HAP-1 (cell line): ENCODE results near the gene CHMP1B.

Experiments
- DNase-seq, 2 experiments: peaks; one replicate each; pipeline ENCODE4 v3.0.0-alpha.2; 2016 to 2020; ENCODE audit warnings: low spot score in 2 of 2
- H3K27me3 ChIP-seq: fragments of 250-450 bp; sonication (Bioruptor Pico); 2 replicates; pipeline ENCODE4 v1.5.1; 2020; ENCODE audit warnings: low read depth, mild to moderate bottlenecking, moderate library complexity
- H3K36me3 ChIP-seq: fragments of 250-450 bp; sonication (Bioruptor Pico); replicated peaks from 2 replicates; pipeline ENCODE4 v1.5.1; 2020; ENCODE audit warnings: mild to moderate bottlenecking
- H3K4me1 ChIP-seq: fragments of 250-450 bp; sonication (Bioruptor Pico); 2 replicates; pipeline ENCODE4 v1.5.1; 2020; ENCODE audit warnings: mild to moderate bottlenecking
- H3K4me3 ChIP-seq: fragments of 250-450 bp; sonication (Bioruptor Pico); 2 replicates; pipeline ENCODE4 v1.5.1; 2020; ENCODE audit warnings: mild to moderate bottlenecking, moderate library complexity
- H3K9me3 ChIP-seq: fragments of 250-450 bp; sonication (Bioruptor Pico); 2 replicates; pipeline ENCODE4 v1.5.1; 2020; ENCODE audit warnings: mild to moderate bottlenecking, moderate library complexity
- in situ Hi-C: fragments of 300-500 bp; cut with MboI; formaldehyde crosslinking; loops from 3 replicates; pipeline ENCODE4 v1.14.3; 2020; ENCODE audit warnings: low sequenced_read_pairs, inconsistent platforms, mixed read lengths

Gene CHMP1B

GRCh38 chr18:11821208-11821607, 30.0 kb upstream of the CHMP1B start:
- Histone ChIP-seq H3K9me3 (no peaks in the 10 kb centered on the region), H3K4me1 (no peaks in the 10 kb centered on the region), H3K27me3 (no peaks in the 10 kb centered on the region), H3K4me3 (no peak overlapping the region), H3K36me3 (no peaks in the 10 kb centered on the region)
- in situ Hi-C loops = no loop called here
- no peak for DNase-seq

GRCh38 chr18:11821643-11822237, 29.5 kb upstream of the CHMP1B start:
- no peak overlapping the region for H3K4me3 ChIP-seq
- no peaks in the 10 kb centered on the region for H3K9me3 ChIP-seq
- no peak for DNase-seq
- no peaks in the 10 kb centered on the region for H3K36me3 ChIP-seq
- in situ Hi-C loops = no loop called here
- H3K4me1 ChIP-seq = no peaks in the 10 kb centered on the region
- no peaks in the 10 kb centered on the region for H3K27me3 ChIP-seq

- in situ Hi-C loops = no loop called here
- Histone ChIP-seq H3K4me1 (no peaks in the 10 kb centered on the region), H3K27me3 (no peaks in the 10 kb centered on the region), H3K9me3 (no peaks in the 10 kb centered on the region), H3K36me3 (no peaks in the 10 kb centered on the region), H3K4me3 (no peak overlapping the region)
- DNase-seq = no peak
These were observed 27.7 kb upstream of the CHMP1B start for GRCh38 chr18:11823545-11823944.

- Histone ChIP-seq H3K27me3 (no peaks in the 10 kb centered on the region), H3K4me1 (peaks cover 10% of the 10 kb centered on the region), H3K4me3 (no peak overlapping the region), H3K9me3 (no peaks in the 10 kb centered on the region), H3K36me3 (no peaks in the 10 kb centered on the region)
- DNase-seq = no peak
- in situ Hi-C loops = no loop called here
These were observed 24.4 kb upstream of the CHMP1B start for GRCh38 chr18:11826836-11827235.

DNA sequence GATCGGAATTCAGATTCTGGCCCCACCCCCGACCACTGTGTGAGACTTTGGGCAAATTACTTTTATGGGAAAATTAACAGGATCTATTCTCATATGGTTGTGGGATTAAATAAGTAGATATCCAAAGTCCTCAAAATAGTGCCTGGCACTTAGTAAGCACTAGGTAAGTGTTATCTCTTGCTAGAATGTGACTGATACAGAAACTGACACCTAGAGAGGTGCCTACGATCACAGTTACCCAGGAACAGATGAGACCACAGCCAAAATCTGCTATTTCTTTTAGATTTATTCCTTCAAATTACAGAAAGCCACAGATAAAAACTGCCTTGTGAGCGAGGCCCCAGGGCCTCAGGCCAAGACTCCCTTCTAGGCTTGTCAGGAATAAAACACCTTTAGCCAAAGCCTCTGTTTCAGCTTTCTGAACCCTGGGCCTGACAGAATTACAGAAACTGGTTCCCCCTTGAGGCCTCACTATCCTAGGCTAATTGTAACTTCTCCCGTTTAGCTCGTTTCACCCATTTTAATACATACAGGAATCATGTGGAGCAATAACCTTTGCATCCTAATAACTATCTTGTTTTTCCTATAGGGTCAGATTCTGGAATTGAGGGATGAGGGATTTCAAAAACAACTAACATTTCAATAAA, 22.3 kb upstream of the CHMP1B start:
- in situ Hi-C loops = no loop called here
- H3K9me3 ChIP-seq = no peaks in the 10 kb centered on the region
- H3K27me3 ChIP-seq = no peaks in the 10 kb centered on the region
- no peaks in the 10 kb centered on the region for H3K36me3 ChIP-seq
- H3K4me1 ChIP-seq = peaks cover 13% of the 10 kb centered on the region
- DNase-seq = no peak
- H3K4me3 ChIP-seq = no peak overlapping the region

DNA sequence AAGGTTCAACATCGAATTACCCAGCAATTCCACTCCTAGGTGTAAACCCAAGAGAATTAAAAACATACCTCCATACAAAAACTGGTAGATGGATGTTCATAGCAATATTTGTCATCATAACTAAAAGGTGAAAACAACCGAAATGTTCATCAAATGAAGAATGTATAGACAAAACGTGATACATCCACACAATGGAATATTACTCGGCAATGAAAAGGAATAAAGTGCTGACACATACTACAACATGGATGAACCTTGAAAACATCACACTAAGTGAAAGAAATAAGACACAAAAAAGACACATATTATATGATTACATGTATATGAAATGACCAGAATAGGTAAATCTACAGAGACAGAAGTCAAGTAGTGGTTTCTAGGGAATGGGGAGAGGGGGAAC, 20.6 kb upstream of the CHMP1B start:
- H3K27me3 ChIP-seq = no peaks in the 10 kb centered on the region
- DNase-seq = no peak
- in situ Hi-C loops = no loop called here
- H3K9me3 ChIP-seq = no peaks in the 10 kb centered on the region
- H3K36me3 ChIP-seq = no peaks in the 10 kb centered on the region
- no peak overlapping the region for H3K4me3 ChIP-seq
- peaks cover 13% of the 10 kb centered on the region for H3K4me1 ChIP-seq

DNA sequence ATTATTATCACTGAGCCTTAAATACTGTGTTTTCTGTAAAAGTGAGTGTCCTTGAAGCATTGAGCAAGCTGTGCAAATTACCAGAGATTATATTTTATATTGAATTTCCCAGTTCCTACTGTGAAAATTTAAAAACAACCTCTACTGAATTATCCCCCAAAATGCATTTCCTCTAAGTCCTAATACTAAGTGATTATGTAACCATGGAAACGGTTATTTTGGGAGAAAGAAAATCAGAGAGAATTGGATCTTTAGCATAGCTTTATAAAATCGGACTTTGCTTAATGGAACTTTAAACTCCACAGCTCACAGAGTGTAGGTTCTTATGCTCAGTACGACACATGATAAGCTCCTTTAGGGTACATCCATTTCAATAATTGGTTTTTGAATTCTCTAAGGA, 19.3 kb upstream of the CHMP1B start:
- DNase-seq = no peak

GRCh38 chr18:11834772-11835171, 16.4 kb upstream of the CHMP1B start:
- Histone ChIP-seq H3K27me3 (no peaks in the 10 kb centered on the region), H3K9me3 (no peaks in the 10 kb centered on the region), H3K4me1 (peaks cover 6% of the 10 kb centered on the region), H3K36me3 (no peaks in the 10 kb centered on the region), H3K4me3 (no peak overlapping the region)
- in situ Hi-C loops = no loop called here
- no peak for DNase-seq

More for the DNA sequence above, 19.3 kb upstream of the CHMP1B start:
- in situ Hi-C loops = no loop called here
- H3K4me3 ChIP-seq = no peak overlapping the region
- H3K4me1 ChIP-seq = peaks cover 13% of the 10 kb centered on the region
- no peaks in the 10 kb centered on the region for H3K9me3 ChIP-seq
- no peaks in the 10 kb centered on the region for H3K36me3 ChIP-seq
- no peaks in the 10 kb centered on the region for H3K27me3 ChIP-seq

- Histone ChIP-seq H3K36me3 (no peaks in the 10 kb centered on the region), H3K9me3 (no peaks in the 10 kb centered on the region), H3K27me3 (no peaks in the 10 kb centered on the region), H3K4me3 (no peak overlapping the region), H3K4me1 (peaks cover 3% of the 10 kb centered on the region; the same call in 1 of the 2 replicates)
- DNase-seq = no peak
- in situ Hi-C loops = no loop called here
These were observed 11.7 kb upstream of the CHMP1B start for GRCh38 chr18:11839556-11839955.

DNA sequence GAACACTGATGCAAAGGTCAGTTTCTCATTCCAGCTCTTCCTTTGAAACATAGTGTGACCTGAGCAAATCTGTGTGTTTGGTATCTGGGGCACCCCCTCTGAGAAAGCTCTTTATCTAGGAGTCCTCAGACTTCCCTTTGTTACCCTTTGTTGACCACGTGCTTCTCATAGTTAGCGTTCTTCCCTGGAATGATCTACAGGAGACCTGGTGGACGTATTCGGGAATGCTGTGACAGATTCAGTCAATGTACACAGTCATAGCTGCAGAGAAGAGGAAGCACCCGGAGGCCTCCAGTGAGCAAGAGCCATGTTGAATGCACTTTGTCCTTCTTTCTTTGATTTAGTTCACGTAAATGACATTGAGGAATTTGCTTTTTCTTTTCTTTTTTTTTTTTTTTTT, 10.7 kb upstream of the CHMP1B start:
- Histone ChIP-seq H3K9me3 (no peaks in the 10 kb centered on the region), H3K4me3 (no peak overlapping the region), H3K36me3 (no peaks in the 10 kb centered on the region), H3K27me3 (no peaks in the 10 kb centered on the region), H3K4me1 (peaks cover 3% of the 10 kb centered on the region; the same call in 1 of the 2 replicates)
- in situ Hi-C loops = no loop called here
- DNase-seq = no peak

DNA sequence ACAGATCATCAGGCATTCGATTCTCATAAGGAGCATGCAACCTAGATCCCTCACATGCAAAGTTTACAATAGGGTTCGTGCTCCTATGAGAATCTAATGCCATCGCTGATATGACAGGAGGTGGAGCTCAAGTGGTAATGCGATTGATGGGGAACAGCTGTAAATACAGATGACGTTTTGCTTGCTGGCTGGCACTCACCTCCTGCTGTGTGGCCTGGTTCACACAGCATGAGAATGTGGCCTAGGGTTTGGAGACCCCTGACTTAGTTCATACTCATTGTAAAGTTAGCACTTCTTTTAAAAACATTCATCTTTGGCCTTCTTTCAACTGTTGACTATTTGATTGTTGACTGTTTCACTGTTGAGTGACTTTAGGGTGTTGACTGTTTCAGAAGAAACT, 8.7 kb upstream of the CHMP1B start:
- no peak for DNase-seq
- H3K9me3 ChIP-seq = no peaks in the 10 kb centered on the region
- in situ Hi-C loops = no loop called here

DNA sequence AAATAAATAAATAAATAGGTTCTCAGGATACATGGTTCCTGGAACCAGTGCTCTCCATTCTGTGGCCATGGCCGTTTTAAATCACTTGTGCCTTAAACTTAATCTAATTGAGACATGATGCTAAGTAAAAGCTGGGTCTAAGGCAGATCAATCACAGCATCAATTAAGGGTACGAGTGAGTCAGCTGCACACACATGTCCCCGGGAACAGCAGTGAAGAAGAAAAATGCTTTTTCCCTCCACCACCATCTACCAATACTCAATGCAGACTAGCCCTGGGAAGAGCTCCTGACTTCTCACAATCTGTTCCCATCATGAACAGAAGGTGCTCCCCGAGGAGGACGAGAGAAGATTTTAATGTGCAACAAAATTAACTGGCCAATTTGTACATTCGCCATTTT, 6.8 kb upstream of the CHMP1B start:
- in situ Hi-C loops = no loop called here
- H3K36me3 ChIP-seq = no peaks in the 10 kb centered on the region
- H3K9me3 ChIP-seq = no peaks in the 10 kb centered on the region
- no peak overlapping the region for H3K4me3 ChIP-seq
- H3K4me1 ChIP-seq = peaks cover 3% of the 10 kb centered on the region; the same call in 1 of the 2 replicates
- no peaks in the 10 kb centered on the region for H3K27me3 ChIP-seq
- no peak for DNase-seq

More for the DNA sequence above, 8.7 kb upstream of the CHMP1B start:
- Histone ChIP-seq H3K4me1 (peaks cover 3% of the 10 kb centered on the region; the same call in 1 of the 2 replicates), H3K27me3 (no peaks in the 10 kb centered on the region), H3K4me3 (no peak overlapping the region), H3K36me3 (no peaks in the 10 kb centered on the region)

DNA sequence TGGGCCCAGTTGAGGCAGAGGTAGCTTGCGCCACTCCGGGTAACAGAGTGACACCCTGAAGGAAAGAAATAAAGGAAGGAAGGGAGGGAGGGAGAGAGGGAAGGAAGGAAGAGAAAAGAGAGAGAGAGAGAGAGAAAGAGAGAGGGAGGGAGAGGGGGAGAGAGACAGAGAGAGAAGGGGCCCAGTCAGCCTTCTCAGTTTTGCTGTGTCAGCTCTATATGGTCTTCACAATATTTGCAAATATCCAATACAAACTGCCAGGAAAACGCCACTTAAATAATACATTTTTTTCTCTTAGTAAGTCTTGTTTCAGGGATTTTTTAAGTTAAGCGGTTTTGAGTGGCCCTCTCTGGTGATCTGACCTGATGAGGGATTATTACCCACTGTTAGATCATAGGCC, 5.6 kb upstream of the CHMP1B start:
- Histone ChIP-seq H3K27me3 (no peaks in the 10 kb centered on the region), H3K4me3 (no peak overlapping the region), H3K4me1 (peaks cover 10% of the 10 kb centered on the region), H3K9me3 (no peaks in the 10 kb centered on the region), H3K36me3 (no peaks in the 10 kb centered on the region)
- no peak for DNase-seq
- in situ Hi-C loops = no loop called here

DNA sequence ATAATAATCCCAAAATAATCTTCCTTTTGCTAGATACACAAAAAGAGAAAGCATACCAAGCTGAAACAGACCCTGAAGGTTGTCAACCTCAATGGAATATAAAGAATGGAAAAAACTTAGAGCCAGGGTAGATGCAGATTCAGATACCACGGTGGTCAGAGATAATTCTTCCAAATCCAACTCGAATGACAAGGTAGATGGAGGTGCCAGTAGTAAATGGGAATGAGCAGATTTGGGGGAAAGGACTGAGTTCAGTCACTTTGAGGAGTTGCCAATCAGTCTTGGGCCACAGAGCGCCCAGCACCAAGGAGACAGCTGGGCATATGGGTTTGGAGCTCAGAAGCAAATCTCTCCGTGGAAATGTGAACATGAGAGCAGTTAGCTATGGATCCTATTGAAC, 3.4 kb upstream of the CHMP1B start:
- no peaks in the 10 kb centered on the region for H3K36me3 ChIP-seq
- H3K27me3 ChIP-seq = no peaks in the 10 kb centered on the region
- no peaks in the 10 kb centered on the region for H3K9me3 ChIP-seq
- DNase-seq = no peak
- in situ Hi-C loops = no loop called here
- peaks cover 11% of the 10 kb centered on the region for H3K4me1 ChIP-seq
- H3K4me3 ChIP-seq = no peak overlapping the region

GRCh38 chr18:11849279-11849678, 1.9 kb upstream of the CHMP1B start:
- Histone ChIP-seq H3K9me3 (no peaks in the 10 kb centered on the region), H3K4me3 (no peak overlapping the region), H3K27me3 (no peaks in the 10 kb centered on the region), H3K36me3 (no peaks in the 10 kb centered on the region), H3K4me1 (peaks cover 15% of the 10 kb centered on the region)
- no peak for DNase-seq
- in situ Hi-C loops = no loop called here
